ENCODE results near the gene RPF1.

RPF1 gene

DNA sequence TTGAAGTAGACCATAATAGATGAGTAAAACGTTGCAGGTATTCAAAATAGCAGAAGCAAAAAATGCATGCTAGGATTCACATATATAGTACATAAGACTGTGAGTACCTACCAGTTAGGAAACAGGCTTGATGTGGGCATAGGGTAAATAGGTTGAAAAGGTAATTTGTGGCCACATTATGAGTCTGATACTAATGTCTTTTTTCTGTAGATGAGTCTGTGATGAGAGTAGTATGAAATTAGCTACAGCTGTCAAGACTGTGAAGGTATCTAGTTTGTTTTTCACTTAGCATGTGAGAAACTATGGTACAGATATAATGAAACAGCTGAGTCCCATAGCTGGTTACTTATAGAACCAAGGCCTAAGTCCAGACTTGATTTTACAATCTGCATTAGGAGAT is 14.7 kb downstream of the RPF1 start:
- TF ChIP-seq, protein P1, sequence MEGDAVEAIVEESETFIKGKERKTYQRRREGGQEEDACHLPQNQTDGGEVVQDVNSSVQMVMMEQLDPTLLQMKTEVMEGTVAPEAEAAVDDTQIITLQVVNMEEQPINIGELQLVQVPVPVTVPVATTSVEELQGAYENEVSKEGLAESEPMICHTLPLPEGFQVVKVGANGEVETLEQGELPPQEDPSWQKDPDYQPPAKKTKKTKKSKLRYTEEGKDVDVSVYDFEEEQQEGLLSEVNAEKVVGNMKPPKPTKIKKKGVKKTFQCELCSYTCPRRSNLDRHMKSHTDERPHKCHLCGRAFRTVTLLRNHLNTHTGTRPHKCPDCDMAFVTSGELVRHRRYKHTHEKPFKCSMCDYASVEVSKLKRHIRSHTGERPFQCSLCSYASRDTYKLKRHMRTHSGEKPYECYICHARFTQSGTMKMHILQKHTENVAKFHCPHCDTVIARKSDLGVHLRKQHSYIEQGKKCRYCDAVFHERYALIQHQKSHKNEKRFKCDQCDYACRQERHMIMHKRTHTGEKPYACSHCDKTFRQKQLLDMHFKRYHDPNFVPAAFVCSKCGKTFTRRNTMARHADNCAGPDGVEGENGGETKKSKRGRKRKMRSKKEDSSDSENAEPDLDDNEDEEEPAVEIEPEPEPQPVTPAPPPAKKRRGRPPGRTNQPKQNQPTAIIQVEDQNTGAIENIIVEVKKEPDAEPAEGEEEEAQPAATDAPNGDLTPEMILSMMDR (conservative IDR thresholded peaks at IDR 0.05; ENCODE audit: low read length) = no peak
- DNase-seq (ENCODE audit: low read depth) = no peak

DNA sequence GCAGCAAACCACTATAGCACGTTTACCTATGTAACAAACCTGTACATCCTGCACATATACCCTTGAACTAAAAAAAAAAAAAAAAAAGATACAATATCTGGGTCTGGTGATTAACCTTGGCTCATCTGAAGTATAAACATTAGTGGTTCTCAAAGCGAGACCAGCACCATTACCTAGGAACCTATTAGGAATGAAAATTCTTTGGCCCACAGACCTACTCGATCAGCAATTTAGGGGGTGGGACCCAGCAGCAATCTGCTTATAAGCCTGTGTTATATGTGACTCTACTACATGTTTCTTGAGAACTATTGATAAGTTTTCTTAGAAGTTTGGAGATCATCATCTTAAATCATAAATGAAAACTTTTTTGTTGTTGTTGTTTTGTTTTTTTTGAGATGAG is 17.4 kb downstream of the RPF1 start:
- no peak overlapping the region for H3K4me3 ChIP-seq (ENCODE audit: low read length)
- TF ChIP-seq, protein P1 (conservative IDR thresholded peaks at IDR 0.05; ENCODE audit: low read length) = no peak
- no peak for DNase-seq (ENCODE audit: low read depth)

More for the DNA sequence above, 14.7 kb downstream of the RPF1 start:
- H3K4me3 ChIP-seq (ENCODE audit: low read length) = no peak overlapping the region

DNA sequence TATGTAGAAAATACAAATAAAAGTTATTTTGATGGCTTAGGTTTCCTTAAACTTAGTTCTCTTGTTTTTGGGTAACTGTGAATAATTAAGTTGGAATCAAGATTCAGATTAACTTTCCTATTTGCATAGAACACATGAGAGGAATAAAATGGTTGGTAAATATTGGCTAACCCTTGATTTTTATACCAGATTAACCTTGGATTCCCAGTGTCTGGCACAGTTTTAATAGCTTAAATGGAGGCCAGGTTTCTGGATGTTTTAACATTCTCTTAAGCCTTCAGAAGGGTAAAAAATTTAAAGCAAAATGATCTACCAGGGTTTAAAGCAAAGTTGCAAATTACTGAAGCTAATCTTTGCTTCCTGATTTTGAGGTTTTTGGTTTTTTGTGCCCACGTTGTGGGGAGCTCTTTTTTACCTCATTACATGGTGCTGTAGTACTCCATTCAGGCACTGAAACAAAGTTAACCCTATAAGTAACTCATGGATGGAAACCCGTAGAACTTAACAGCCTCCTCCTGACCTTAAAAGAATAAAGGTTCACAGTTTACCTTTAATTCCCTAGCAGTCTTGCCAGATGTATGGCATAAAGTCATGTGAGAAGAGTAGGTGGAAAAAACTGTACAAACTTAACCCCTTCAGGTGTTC is 18.7 kb downstream of the RPF1 start:
- H3K4me3 ChIP-seq (ENCODE audit: low read length) = no peak overlapping the region
- no peak for DNase-seq (ENCODE audit: low read depth)
- TF ChIP-seq, protein P1 (conservative IDR thresholded peaks at IDR 0.05; ENCODE audit: low read length) = no peak

DNA sequence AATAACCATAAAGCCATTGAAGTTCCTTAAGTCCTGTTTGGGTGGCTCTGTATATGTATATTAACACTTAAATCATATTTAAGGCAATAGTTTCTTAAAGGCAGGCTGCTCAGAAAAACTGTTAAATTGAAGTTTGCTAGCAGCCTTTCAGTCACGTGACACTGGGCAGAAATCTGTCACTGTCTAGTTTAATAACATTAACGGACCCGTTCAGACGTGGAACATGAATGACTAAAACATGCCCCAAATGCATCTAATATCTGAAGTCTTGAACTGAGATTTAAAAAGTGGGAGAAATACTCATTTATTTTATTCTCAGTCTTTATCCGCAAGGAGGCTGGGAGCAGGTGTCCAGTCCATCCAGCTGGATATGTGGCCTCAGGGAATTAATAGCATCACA is 23.9 kb downstream of the RPF1 start:
- TF ChIP-seq, protein P1 (conservative IDR thresholded peaks at IDR 0.05; ENCODE audit: low read length) = no peak
- DNase-seq (ENCODE audit: low read depth) = no peak
- no peak overlapping the region for H3K4me3 ChIP-seq (ENCODE audit: low read length)

DNA sequence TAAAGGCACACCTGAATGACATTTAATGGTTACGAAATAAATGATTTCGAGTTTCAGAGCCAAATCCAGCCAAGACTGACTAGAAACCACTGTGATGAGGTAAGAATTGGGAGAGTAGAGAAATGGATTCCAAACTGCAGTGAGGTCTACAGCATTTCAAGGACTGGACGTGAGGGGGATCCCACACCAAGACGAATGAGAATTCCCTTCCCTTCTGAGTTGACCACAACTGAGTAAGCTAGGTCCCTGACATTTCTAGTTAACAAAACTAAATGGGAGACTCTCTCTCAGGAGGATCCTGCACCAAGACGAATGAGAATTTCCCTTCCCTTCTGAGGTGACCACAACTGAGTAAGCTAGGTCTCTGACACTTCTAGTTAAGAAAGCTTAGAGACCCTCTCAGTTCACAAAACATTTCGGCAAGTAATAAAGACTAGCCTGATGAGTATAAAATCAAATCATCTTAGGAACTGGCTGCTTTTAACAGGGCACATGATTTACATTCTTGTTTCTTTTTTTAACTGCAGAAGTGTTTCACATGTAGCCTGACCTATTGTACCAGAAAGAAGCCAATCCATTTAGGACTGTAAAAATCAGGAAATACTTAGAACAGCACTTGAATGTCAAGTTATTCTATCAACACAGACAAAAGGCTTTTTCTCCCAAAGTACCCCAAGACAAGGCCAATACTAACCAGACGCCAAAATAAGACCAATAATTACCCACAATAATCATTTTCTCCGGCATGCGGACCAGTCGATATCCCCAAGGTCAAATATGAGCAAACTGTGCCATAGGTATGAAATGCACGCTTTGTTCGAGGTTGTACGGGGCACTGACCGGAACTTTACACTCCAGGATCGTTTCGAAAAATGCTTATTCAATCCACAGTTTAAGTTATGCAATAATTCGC is 25.8 kb downstream of the RPF1 start:
- peak overlapping the region; percentile 93 for H3K4me3 ChIP-seq (ENCODE audit: low read length)
- DNase-seq (ENCODE audit: low read depth) = peak; percentile 76
- TF ChIP-seq, protein P1 (conservative IDR thresholded peaks at IDR 0.05; ENCODE audit: low read length) = no peak

DNA sequence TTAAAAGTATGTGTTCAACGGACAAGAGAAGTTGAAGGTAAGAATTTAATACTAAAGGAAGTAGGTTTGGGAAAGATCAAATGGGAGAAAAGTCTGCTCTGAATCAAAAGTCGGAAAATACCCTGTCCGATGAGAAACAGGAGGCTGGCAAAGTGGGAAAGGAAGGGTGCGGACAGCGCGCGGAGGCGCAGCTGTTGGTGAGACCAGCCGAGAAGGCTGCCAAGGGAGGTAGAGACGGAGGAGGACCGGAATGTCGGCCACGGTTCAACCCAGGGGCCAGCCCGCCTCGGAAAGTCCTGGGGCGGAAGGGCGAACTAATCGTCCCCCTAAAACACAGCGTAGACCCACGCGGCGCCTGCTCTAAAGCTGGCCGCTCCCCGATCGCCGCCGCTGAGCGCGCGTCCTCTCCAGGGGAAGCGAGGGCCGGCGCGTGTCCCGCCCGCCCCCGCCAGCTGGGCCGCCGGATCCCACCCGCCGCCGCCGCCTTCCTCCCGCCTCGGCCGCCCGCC is 26.5 kb downstream of the RPF1 start:
- peak overlapping the region; percentile 93 for H3K4me3 ChIP-seq (ENCODE audit: low read length)
- peak; percentile 62 for DNase-seq (ENCODE audit: low read depth)
- TF ChIP-seq, protein P1 (conservative IDR thresholded peaks at IDR 0.05; ENCODE audit: low read length) = no peak

Data from AG10803 (cell line).